HT-29 (cell line): ENCODE results near the gene COL18A1. TPM values are rescaled to one million over a fixed set of nuclear protein-coding genes. Genes with fewer than 3 reads are reported as not detected.
"Not testable (repeated sequence)": the region's sequence is repeated elsewhere in the genome, so short reads cannot be mapped to it uniquely, and the experiment has no call there.

Source experiments
- DNase-seq: peaks from one replicate; pipeline ENCODE4 v3.0.0-alpha.2; 2015; ENCODE audit warnings: low spot score
- total RNA-seq: library from RNA; depleted of rRNA; stranded (reverse); fragments of >200 nt; shearing (Covaris generic); gene quantifications from 2 replicates; pipeline ENCODE4 v1.2.3, GENCODE V29; 2014; rRNA removed

The COL18A1 gene
- total RNA-seq = 27.7 and 32.2 TPM in 2 replicates

GRCh38 chr21:45404730-45405270 lies at the start of gene COL18A1:
Gene COL18A1, plus strand, starts transcription at chr21:45405165. Its CDS starts 66 bp downstream, at chr21:45405231.
- no peak for DNase-seq

- no peak for DNase-seq
These were observed 49.4 kb upstream of the COL18A1 start for GRCh38 chr21:45355573-45355972.

DNA sequence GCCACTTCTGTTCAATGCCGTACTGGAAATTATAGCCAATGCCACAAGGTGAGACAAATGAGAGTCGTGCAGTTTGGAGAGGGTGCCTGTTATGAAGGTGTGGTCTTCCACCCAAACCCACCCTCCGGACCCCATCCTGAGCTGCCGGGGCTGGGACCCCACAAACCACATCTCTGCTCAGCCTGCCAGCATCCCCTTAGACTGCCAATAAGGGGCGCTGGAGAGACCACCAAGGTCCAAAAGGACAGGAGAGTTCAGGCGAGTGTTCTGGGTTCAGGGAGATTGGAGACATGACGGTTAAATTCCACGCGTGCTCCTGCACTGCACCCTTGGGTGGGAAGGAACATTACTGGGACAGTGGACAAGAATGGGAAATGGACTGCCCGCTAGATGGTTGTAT lies 48.7 kb upstream of the COL18A1 start:
- no peak for DNase-seq

DNA sequence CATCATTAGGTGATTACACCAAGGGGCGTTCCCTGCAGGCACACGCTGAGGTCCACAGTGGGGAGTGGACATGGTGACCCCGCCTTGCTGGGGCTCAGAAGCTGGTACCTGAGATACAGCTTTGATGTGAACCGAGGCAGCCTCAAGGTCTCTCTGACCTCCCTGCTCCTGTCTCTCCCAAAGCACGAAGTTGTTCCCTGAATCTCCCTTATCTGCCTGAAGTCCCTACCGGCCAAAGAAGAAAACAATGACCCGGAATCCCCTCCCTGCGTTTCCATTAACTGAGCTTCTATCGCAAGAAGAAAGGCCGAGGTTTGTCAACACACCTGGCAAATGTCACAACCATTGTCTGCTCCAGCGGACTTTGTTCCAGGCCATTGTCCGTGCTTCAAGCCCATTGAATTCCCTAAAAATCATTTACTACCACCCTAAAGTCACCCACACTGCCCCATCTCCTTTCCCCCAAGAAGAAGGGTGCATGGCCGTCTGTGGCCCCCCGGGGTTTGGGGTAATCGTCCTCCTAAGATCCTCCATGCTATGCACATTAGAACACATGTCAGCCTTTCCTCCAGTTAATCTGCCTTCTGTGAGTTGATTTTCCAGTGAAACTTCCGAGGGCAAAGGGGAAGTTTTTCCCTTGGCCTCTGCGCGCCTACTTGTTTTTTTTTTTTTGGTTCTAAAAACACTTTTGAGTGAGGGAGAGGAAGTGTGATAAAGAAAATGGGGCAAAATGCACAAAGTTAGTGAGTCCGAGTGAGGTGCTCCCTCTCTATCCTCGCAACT lies 48.1 kb upstream of the COL18A1 start:
- DNase-seq = no peak

GRCh38 chr21:45357436-45358260 lies 47.3 kb upstream of the COL18A1 start:
- no peak for DNase-seq

DNA sequence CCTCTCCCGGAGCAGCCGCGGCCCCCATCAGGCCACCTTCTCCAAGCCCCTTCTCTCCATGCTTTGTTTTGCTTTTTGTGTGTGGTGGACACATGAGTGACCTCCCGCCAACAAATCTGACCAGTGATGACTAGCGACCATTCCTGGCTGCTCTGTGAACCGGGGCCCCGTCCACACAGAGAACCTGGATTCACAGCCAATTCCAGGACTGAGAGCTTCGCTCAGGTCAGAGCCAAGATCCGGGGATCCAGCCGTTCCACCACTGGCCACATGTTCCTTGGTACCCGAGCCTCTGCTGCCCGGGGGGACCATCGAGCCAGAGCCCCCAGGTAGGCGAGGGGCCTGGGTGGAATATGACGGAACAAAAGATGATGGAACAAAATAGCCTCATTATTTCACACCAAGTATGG lies 46.7 kb upstream of the COL18A1 start:
- no peak for DNase-seq

DNA sequence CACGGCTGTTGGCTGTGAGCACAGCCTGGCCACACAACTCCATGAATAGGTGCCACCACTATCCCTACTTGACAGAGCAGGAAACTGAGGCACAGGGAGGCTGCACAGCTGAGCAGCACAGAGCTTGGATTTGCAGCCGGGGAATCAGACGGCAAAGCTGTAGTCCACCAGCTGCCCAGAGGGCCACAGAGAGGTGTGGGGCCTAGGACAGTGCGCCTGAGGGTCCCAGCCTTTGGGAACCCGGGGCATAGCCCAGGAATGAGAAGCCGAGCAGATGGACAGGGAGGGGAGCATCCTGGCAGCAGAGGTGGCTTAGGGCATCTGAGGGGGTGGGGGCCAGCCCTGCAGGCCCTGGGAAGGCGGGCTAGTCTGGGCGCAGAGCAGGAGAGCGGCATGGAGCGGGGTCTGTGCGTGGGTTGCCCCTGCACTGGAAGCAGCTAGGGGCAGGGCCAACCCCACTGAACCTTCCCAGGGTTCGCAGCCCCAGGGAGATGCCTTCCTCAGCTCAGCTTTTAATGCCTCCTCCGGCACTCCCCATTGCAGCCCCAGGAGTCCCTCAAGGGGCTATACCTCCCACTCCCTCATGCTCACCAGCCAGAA lies 46.2 kb upstream of the COL18A1 start:
- no peak for DNase-seq

GRCh38 chr21:45359451-45360217 lies 45.3 kb upstream of the COL18A1 start:
- DNase-seq = no peak

GRCh38 chr21:45361033-45361997 lies 43.6 kb upstream of the COL18A1 start:
- no peak for DNase-seq

GRCh38 chr21:45362077-45362747 lies 42.8 kb upstream of the COL18A1 start:
- no peak for DNase-seq

GRCh38 chr21:45362748-45363145 lies 42.2 kb upstream of the COL18A1 start:
- DNase-seq = no peak

DNA sequence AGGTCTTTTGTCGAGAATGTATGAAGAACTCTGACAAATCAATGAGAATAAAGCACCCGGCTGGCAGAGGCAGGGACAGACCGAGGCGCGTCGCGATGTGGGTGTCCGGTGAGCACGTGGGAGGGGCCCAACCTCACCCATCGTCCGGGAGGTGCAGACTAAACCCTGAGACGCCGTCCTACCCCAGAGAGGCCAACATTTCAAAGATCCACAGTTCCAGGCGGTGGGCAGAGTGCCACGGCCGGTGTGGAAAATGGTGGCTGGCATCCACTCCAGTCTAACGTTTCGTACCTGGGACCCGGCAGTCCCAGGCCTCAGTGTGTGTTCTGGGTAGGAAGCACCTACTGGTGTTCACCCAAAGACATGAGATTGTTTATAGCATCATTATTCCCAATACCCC lies 41.7 kb upstream of the COL18A1 start:
- not testable (repeated sequence) for DNase-seq

DNA sequence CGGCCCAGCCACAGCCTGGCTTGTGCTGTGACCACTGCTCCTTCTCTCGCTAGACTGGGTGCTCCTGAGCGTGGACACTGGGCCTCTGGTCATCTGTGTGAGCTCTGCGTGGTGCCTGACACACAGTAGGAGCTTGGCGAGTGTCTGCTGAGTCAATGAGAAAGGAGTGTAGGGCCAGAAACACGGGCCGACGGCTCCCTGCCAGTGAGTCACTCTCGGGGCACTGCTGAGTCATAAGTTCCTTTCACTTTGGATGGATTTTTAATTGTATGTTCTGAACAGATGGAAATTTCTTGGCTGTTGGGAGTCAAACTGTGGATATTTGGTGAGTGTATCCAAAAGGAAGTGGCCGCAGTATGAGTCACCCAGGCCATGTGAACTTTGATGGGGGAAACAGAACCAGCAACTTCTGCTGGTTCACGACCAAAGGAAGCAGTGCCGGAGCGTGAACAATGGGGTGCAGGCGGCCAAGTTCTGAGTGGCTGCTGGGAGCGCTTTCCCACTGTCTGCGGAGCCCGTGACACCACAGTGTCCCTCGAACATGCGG lies 41.0 kb upstream of the COL18A1 start:
- DNase-seq = peak; percentile 67

DNA sequence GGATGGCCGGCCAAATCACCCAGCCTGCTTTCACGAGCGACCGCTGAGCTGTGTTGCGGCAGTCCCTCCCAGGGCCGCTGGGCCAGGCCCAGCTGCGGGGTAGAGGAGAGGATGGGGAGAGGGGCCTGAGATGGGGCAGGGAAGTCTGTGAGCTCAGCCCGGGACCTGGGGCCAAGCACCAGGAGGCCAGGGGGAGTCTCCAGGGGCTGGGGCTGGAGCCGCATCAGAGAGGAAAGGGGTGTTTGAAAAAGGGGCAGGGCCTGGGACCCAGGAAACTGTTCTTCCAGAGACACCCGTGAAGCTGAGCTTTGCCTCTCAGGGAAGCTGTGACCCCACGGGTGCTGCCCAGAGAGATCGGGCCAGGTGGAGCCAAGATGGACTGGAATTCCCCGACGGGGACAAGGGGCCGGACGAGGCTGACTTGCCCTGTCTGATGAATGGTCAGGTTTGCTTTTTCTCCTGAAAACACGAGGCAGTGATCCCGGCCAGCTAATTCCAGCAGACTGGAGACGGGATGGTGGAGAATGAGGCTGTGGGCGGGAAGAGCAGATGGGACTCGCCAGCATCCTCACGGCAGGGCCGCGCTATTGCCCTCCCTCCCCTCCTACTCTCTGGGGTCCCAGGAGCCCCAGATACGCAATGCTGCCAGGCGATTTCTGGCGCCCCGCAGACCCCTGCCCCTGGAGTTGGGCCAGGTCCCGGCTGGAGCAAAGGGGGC lies 40.3 kb upstream of the COL18A1 start:
- no peak for DNase-seq

GRCh38 chr21:45365186-45365607 lies 39.8 kb upstream of the COL18A1 start:
- DNase-seq = no peak

GRCh38 chr21:45365608-45366241 lies 39.2 kb upstream of the COL18A1 start:
- DNase-seq = no peak

DNA sequence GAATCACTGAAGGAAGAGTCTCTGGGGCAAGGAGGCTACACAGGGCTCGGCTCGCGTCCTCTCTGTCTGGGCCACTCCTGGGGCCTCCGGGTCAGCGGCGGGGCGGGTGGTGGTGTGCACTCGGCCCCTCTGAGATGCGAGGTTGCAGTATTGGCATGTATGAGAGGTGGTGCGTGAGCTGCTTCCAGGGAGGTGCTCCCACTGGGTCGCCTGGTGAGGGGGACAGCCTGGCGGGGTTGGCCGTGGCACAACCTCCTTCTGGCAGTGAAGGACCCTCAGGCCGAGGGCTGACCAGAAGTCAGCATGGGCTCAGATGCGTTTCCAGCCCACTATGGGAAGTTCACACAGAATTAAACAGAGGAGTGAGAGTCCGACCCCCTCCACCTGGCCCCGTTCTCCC lies 38.5 kb upstream of the COL18A1 start:
- no peak for DNase-seq

DNA sequence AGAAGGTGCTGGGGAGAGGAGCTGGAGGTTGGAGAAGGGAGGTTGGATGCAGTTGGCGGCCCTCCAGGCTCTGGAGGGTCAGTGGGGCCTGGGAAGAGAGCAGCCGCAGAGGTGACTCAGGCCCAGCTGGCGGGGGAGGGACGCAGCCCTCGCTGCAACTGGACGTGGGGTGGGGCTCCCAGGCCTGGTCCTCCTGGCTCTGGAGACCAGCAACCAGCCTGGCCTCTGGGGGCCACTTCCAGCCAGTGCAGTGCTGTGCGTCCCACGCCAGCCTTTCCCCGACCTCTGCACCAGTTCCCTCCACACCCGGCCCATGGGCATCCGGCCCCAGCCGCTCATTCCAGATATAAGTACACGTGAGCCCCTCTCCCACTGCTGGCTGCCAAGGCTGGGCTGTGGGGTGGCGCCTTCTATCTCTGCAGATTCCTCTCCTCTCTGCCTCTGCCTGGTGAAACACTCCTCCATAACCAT lies 38.0 kb upstream of the COL18A1 start:
- peak; percentile 19 for DNase-seq
